GM21786 (cell line): ENCODE results near the gene EXOC3.
"Not testable (repeated sequence)": the region's sequence is repeated elsewhere in the genome, so short reads cannot be mapped to it uniquely, and the experiment has no call there.

Experiments used
- ATAC-seq: cut with Tn5 transposase; IDR thresholded peaks from one replicate; pipeline ENCODE4 v1.9.1; 2021; ENCODE audit not compliant: unreplicated experiment

The EXOC3 gene

GRCh38 chr5:407051-407450 lies 35.9 kb upstream of the EXOC3 start:
- no peak for ATAC-seq

DNA sequence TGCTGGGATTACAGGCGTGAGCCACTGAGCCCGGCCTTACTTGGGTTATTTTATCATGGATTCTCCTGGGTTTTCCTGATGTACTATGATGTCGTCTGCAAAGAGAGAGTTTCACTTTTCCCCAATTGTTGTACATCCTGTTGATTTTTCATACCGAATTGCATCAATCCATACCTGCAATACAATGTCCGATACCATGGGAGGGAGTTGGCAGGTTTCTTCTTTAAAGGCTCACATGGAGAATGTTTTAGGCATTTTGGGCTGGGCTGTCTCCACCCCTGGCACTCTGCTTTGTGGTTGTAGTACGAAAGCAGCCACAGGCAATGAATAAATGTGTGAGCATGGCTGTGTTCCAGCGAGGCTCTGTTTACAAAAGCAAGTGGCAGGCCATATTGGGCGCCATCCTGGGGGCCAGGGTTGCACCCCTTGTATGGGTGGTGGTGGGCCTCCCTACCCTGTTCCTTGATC lies 35.1 kb upstream of the EXOC3 start:
- no peak for ATAC-seq

GRCh38 chr5:410911-411517 lies 32.0 kb upstream of the EXOC3 start:
- no peak for ATAC-seq

- ATAC-seq: no peak
Observed at GRCh38 chr5:411728-412127, 31.2 kb upstream of the EXOC3 start.

DNA sequence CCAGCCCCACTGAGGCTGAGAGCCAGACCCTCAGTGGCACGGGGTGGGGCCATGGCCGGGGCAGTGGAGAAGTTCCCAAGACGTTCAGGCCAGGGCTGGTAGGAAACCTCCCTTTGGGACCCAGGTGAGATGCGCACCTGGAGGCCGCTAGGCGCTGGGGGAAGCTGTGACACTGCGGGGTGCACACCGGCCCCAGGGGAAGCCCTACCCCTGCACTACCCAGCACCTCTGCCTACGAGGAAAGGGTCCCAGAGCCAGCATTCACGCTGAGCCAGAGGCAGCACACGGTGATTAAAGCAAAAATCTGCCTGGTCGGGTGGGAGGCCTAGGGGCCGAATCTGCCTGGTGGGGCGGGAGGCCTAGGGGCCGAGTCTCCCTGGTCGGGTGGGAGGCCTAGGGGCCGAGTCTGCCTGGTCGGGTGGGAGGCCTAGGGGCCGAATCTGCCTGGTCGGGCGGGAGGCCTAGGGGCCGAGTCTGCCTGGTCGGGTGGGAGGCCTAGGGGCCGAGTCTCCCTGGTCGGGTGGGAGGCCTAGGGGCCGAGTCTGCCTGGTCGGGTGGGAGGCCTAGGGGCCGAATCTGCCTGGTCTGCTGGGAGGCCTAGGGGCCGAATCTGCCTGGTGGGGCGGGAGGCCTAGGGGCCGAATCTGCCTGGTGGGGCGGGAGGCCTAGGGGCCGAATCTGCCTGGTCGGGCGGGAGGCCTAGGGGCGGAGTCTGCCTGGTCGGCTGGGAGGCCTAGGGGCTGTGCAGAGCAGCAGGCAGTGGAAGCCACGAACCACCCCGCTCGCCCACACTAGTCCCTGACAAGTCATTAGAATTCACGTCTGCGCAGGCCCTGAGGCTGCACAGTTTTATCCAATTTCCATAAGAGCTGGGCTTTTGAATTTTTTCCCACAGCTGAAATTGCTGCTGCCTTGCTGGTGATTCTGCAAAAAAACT lies 27.7 kb upstream of the EXOC3 start:
- ATAC-seq: not testable (repeated sequence)

DNA sequence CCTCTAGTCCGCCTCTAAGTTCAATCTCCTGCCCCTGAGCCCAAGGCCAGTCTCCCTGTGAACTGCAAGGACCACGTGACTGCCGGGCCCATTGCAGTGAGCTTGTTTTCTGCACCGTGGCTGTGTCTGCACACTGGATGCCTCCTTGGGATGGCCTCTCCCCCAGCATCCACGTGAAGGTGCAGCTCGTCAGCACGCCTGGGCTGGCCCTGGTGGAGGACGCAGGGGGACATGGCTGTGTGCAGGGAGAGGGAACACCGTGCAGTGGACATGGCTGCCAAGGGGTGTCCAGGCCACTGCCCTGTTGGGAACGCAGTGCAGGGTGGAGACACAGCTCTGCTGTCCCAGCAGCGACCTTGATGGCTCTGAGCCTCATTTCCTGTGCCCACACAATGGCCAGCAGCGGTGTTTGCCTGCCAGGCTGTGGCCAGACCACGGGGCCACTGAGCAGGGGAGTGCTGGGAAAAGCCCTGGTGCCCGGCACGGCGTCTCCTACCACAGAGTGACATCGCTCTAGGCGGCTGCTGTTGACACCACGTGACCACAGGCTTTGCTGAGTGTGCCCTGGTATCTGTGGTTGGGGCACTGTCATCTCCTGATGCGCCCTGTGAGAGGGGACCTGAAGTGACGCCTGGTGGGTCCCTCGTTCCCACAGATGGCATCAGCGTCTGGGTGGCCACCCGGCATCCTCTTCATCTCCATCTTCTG lies 26.9 kb upstream of the EXOC3 start:
- no peak for ATAC-seq

GRCh38 chr5:416636-416960 lies 26.4 kb upstream of the EXOC3 start:
- ATAC-seq: no peak

- no peak for ATAC-seq
Observed at GRCh38 chr5:417301-418161, 25.4 kb upstream of the EXOC3 start.

- ATAC-seq: no peak
Observed at GRCh38 chr5:418162-419121, 24.5 kb upstream of the EXOC3 start.

GRCh38 chr5:419970-420369 lies 23.0 kb upstream of the EXOC3 start:
- ATAC-seq: no peak

- ATAC-seq: no peak
Observed at GRCh38 chr5:420632-421286, 22.2 kb upstream of the EXOC3 start.

DNA sequence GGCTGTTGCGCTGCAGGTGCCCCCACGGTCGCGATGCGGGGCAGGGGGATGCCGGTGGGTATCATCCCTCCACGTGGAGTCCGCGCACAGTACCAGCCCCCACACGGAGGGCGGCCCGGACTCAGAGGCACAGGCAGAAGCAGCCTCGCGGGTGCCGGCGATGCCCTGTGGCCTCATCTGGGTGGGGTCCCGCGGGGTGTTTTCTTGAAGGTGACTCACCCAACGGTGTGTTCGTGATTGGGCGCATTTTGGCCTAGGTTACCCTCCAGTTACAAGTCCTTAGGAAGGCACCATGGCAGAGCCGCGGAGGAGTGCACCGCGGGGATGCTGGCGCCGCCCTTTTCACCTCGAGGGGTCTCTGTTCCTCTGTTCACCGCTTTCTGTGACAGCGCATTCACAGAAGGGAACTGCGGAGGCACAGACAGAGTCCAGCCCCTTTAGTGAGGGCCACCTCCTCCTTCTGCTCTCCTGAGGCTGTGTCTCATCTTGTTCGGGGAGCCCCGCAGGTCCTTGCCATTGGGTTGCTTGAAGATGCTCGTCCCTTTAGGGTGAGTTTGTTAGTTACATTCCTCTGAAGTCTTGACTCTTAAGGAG lies 21.6 kb upstream of the EXOC3 start:
- no peak for ATAC-seq

GRCh38 chr5:421901-422300 lies 21.1 kb upstream of the EXOC3 start:
- ATAC-seq: no peak

- ATAC-seq: no peak
Observed at GRCh38 chr5:422323-423232, 20.4 kb upstream of the EXOC3 start.

GRCh38 chr5:423233-423565 lies 19.8 kb upstream of the EXOC3 start:
- no peak for ATAC-seq

DNA sequence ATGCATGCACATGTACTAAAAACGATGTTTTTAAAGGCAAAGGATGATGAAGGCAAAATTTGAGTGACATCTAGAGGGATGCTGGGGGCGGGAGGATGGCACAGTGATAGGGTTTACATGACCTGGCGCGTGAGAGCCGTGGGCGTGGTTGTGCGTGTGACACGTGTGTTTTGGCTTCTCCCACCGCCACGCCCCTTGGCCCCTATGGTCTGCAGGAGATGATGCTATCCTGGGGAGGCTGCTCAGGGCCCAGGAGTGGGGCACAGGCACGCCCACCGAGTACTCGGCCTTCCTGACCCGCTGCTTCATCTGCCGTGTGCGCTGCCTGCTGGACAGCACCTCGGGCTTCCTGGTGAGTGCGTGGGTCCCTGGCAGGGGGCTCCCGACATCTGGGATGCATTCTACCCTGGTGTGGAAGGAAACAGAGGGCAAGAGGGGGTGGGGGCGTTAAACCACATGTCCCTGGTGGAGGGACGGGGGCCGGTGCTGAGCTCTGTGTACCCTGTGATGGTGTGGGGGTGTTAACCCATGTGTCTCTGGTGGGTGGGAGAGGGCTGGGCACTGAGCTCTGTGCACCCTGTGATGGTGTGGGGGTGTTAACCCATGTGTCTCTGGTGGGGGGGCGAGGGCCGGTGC lies 19.2 kb upstream of the EXOC3 start:
- no peak for ATAC-seq

- peak; percentile 92 for ATAC-seq
Observed at GRCh38 chr5:424301-425110, 18.5 kb upstream of the EXOC3 start.
